Mesothelial cell of epicardium (in vitro differentiated cells): Measurements from ENCODE around the gene KLHL6. TPM values are rescaled to one million over a fixed set of nuclear protein-coding genes. Genes with fewer than 3 reads are reported as not detected.

Experiments
- DNase-seq, 2 experiments: peaks; one replicate each; pipeline ENCODE4 v3.0.0; 2021; ENCODE audit warnings: low spot score in 2 of 2; ENCODE audit not compliant: unreplicated experiment in 2 of 2
- H3K27ac Mint-ChIP-seq: 2 replicates; pipeline ENCODE4 v1.8.0; 2021; ENCODE audit warnings: mixed read lengths
- H3K27me3 Mint-ChIP-seq: 2 replicates; pipeline ENCODE4 v1.8.0; 2021; ENCODE audit warnings: low read depth, mixed read lengths
- H3K36me3 Mint-ChIP-seq: 2 replicates; pipeline ENCODE4 v1.8.0; 2021; ENCODE audit warnings: mixed read lengths
- H3K4me1 Mint-ChIP-seq: 2 replicates; pipeline ENCODE4 v1.8.0; 2021; ENCODE audit warnings: mixed read lengths
- H3K4me3 Mint-ChIP-seq: 2 replicates; pipeline ENCODE4 v1.8.0; 2021; ENCODE audit warnings: mild to moderate bottlenecking, moderate library complexity, mixed read lengths
- H3K9me3 Mint-ChIP-seq: 2 replicates; pipeline ENCODE4 v1.8.0; 2021; ENCODE audit warnings: mixed read lengths
- CTCF ChIP-seq: fragments of 200-600 bp; sonication (generic); IDR thresholded peaks from one replicate; pipeline ENCODE4 v1.5.0; 2021; ENCODE audit warnings: antibody characterized with exemption; ENCODE audit not compliant: unreplicated experiment
- total RNA-seq: library from RNA; stranded (reverse); gene quantifications from 3 replicates; pipeline ENCODE4 v1.2.1, GENCODE V29; 2021

Gene KLHL6
- total RNA-seq, 1 donor from 2014 or later, result 0.07 TPM

GRCh38 chr3:183519891-183520290 lies 35.6 kb downstream of the KLHL6 start:
- no peaks in the 10 kb centered on the region for H3K9me3 Mint-ChIP-seq
- DNase-seq, result no peak
- peaks cover 5% of the 10 kb centered on the region for H3K27me3 Mint-ChIP-seq
- H3K4me1 Mint-ChIP-seq, result peaks cover 23% of the 10 kb centered on the region
- TF ChIP-seq CTCF, result no peak
- no peak overlapping the region for H3K4me3 Mint-ChIP-seq
- H3K27ac Mint-ChIP-seq, result no peak overlapping the region
- no peaks in the 10 kb centered on the region for H3K36me3 Mint-ChIP-seq

- Mint-ChIP-seq H3K36me3 (no peaks in the 10 kb centered on the region), H3K4me1 (peaks cover 23% of the 10 kb centered on the region), H3K4me3 (no peak overlapping the region), H3K9me3 (no peaks in the 10 kb centered on the region), H3K27me3 (peaks cover 5% of the 10 kb centered on the region), H3K27ac (no peak overlapping the region)
- TF ChIP-seq CTCF, result no peak
- no peak for DNase-seq
Measured at GRCh38 chr3:183518491-183519251, 36.8 kb downstream of the KLHL6 start.

- Mint-ChIP-seq H3K36me3 (no peaks in the 10 kb centered on the region), H3K9me3 (no peaks in the 10 kb centered on the region), H3K4me3 (no peak overlapping the region), H3K27me3 (peaks cover 5% of the 10 kb centered on the region), H3K4me1 (peaks cover 23% of the 10 kb centered on the region), H3K27ac (no peak overlapping the region)
- DNase-seq, result no peak
- no peak for TF ChIP-seq CTCF
Measured at GRCh38 chr3:183517607-183518006, 37.9 kb downstream of the KLHL6 start.

GRCh38 chr3:183515968-183516851 lies 39.3 kb downstream of the KLHL6 start:
- H3K36me3 Mint-ChIP-seq, result no peaks in the 10 kb centered on the region
- no peak for DNase-seq
- peaks cover 5% of the 10 kb centered on the region for H3K27me3 Mint-ChIP-seq
- no peak overlapping the region for H3K27ac Mint-ChIP-seq
- TF ChIP-seq CTCF, result no peak
- H3K9me3 Mint-ChIP-seq, result no peaks in the 10 kb centered on the region
- peaks cover 23% of the 10 kb centered on the region for H3K4me1 Mint-ChIP-seq
- H3K4me3 Mint-ChIP-seq, result no peak overlapping the region

- Mint-ChIP-seq H3K36me3 (no peaks in the 10 kb centered on the region), H3K4me1 (peaks cover 12% of the 10 kb centered on the region), H3K27me3 (peaks cover 5% of the 10 kb centered on the region), H3K9me3 (no peaks in the 10 kb centered on the region), H3K27ac (no peak overlapping the region), H3K4me3 (no peak overlapping the region)
- DNase-seq, result no peak
- no peak for TF ChIP-seq CTCF
Measured at GRCh38 chr3:183514021-183514420, 41.5 kb downstream of the KLHL6 start.
